ENCODE measurements around the gene CLMN.

CLMN gene

DNA sequence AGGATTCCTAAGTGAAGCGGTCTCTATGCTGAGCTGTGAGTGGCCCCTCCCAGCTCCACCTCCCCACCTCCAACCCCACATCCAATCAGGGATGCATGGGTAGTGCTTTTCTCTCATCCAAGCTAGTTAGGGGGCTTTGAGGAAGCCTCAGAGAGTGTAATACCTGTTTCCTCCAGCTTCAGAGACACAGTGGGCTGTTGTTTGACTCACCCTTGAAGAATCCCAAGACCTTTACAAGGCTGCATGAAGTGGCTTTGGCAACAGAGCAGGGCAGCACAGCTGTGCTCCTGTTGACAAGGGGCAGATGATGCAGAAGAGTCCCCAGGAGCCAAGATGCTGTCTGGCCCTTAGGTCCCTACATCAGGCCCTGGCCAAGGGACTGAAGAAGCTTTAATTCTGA is 27.1 kb upstream of the CLMN start:
- Histone ChIP-seq H3K4me3 (ENCODE audit: low read depth, low read length) (no peak overlapping the region), H3K36me3 (no peaks in the 10 kb centered on the region), H3K27me3 (no peaks in the 10 kb centered on the region; the same call in 1 of the 2 replicates), H3K9me3 (no peaks in the 10 kb centered on the region), H3K4me1 (no peaks in the 10 kb centered on the region)
- TF ChIP-seq, protein P1, sequence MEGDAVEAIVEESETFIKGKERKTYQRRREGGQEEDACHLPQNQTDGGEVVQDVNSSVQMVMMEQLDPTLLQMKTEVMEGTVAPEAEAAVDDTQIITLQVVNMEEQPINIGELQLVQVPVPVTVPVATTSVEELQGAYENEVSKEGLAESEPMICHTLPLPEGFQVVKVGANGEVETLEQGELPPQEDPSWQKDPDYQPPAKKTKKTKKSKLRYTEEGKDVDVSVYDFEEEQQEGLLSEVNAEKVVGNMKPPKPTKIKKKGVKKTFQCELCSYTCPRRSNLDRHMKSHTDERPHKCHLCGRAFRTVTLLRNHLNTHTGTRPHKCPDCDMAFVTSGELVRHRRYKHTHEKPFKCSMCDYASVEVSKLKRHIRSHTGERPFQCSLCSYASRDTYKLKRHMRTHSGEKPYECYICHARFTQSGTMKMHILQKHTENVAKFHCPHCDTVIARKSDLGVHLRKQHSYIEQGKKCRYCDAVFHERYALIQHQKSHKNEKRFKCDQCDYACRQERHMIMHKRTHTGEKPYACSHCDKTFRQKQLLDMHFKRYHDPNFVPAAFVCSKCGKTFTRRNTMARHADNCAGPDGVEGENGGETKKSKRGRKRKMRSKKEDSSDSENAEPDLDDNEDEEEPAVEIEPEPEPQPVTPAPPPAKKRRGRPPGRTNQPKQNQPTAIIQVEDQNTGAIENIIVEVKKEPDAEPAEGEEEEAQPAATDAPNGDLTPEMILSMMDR (IDR thresholded peaks at IDR 0.05; ENCODE audit: low read depth, low read length): no peak
- DNase-seq: no peak

DNA sequence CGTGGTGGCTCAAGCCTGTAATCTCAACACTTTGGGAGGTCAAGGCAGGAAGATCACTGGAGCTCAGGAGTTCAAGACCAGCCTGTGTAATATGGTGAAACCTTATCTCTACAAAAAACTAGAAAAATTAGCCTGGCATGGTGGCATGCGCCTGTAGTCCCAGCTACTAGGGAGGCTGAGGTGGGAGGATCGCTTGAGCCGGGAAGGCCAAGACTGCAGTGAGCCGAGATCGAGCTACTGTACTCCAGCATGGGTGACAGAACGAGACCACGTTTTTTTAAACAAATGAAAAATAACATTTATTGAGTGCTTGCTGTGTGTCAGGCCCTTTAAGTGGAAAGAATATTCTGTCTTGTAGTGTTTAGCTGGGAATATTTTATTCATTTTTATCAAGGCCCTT is 26.6 kb upstream of the CLMN start:
- Histone ChIP-seq H3K4me3 (ENCODE audit: low read depth, low read length) (no peak overlapping the region), H3K9me3 (no peaks in the 10 kb centered on the region), H3K36me3 (no peaks in the 10 kb centered on the region), H3K4me1 (no peaks in the 10 kb centered on the region), H3K27me3 (no peaks in the 10 kb centered on the region)
- TF ChIP-seq, protein P1 (IDR thresholded peaks at IDR 0.05; ENCODE audit: low read depth, low read length): no peak
- DNase-seq: no peak

DNA sequence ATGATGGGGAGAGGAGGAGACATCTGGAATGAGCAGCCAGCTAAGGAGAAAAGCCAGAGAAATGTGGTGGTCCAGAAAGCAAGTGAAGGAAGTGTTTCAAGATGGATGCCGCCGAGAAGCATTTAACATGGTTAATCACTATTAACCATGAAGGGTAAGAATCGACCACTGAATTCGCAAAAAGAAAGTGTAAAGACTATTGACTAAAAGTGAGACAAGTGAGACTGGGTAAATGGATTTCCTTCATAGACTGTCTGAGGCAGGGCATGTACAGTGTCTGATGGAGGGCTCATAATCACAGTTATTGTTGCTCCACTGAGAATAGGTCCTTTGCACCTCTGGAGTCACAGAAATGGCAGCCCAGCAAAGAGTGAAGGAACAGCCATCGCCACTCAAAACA is 25.3 kb upstream of the CLMN start:
- H3K9me3 ChIP-seq: no peaks in the 10 kb centered on the region
- H3K4me3 ChIP-seq (ENCODE audit: low read depth, low read length): no peak overlapping the region
- H3K27me3 ChIP-seq: no peaks in the 10 kb centered on the region
- no peaks in the 10 kb centered on the region for H3K4me1 ChIP-seq
- no peaks in the 10 kb centered on the region for H3K36me3 ChIP-seq
- TF ChIP-seq, protein P1 (IDR thresholded peaks at IDR 0.05; ENCODE audit: low read depth, low read length): no peak
- DNase-seq: no peak

DNA sequence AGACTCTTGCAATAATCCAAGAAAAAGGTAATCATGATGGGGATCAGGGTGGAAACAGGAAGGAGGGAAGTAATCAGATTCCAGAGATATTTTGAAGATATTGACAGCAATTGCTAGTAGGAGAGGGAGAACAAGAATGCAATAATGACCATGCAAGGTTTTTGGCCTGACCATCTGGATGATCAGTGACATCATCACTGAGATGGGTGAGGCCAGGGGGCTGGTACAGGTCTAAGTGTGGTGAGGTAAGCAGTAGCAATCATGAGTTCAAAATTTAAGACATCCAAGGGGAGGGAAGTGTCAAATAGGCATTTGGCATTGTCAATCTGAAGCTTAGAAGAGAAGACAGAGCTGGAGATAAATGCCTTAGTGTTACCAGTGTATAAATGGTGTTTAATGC is 24.8 kb upstream of the CLMN start:
- TF ChIP-seq, protein P1 (IDR thresholded peaks at IDR 0.05; ENCODE audit: low read depth, low read length): no peak
- Histone ChIP-seq H3K9me3 (no peaks in the 10 kb centered on the region), H3K27me3 (no peaks in the 10 kb centered on the region), H3K4me1 (no peaks in the 10 kb centered on the region), H3K4me3 (ENCODE audit: low read depth, low read length) (no peak overlapping the region), H3K36me3 (no peaks in the 10 kb centered on the region)
- DNase-seq: no peak

DNA sequence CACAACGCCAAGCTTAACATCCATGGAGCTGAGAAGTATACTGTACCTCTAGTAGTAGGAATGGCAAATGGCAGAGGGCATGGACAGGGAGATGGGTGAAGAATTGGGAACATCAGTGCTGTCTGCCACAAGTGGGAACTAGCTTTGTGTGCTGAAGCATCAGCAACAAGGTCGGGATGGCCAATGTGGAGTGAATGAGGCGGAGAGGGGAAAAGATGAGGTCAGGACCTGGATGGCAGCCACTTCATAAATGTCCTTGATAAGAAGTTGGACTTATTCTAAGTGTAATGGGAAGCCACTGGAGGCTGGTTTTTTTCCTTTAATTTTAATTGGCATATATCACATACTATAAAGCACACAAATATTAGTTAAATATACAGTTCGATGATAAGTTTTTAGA is 21.9 kb upstream of the CLMN start:
- no peaks in the 10 kb centered on the region for H3K4me1 ChIP-seq
- H3K4me3 ChIP-seq (ENCODE audit: low read depth, low read length): no peak overlapping the region
- H3K36me3 ChIP-seq: no peaks in the 10 kb centered on the region
- H3K9me3 ChIP-seq: no peaks in the 10 kb centered on the region
- TF ChIP-seq, protein P1 (IDR thresholded peaks at IDR 0.05; ENCODE audit: low read depth, low read length): no peak
- no peak for DNase-seq
- H3K27me3 ChIP-seq: no peaks in the 10 kb centered on the region

DNA sequence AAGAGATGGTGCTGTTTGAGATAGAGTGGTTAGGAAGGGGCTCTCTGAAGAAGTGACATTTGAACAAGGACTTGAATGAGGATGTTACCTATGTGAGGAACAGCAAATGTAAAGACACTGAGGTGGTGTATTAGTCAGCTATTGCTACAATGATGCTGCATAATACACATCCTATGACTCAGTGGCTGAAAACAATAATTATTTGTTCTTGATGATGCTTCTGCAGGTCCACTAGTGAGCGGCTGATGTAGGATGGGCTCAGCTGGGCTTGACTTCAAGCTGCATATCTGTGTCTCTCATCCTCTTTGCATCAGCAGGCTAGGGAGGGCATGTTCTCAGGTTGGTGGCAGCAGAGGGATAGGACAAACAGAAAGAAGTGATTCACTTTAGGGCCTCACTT is 21.4 kb upstream of the CLMN start:
- no peak overlapping the region for H3K4me3 ChIP-seq (ENCODE audit: low read depth, low read length)
- DNase-seq: no peak
- no peaks in the 10 kb centered on the region for H3K9me3 ChIP-seq
- TF ChIP-seq, protein P1 (IDR thresholded peaks at IDR 0.05; ENCODE audit: low read depth, low read length): no peak
- H3K4me1 ChIP-seq: no peaks in the 10 kb centered on the region
- H3K27me3 ChIP-seq: no peaks in the 10 kb centered on the region
- no peaks in the 10 kb centered on the region for H3K36me3 ChIP-seq
